ENCODE data around the gene SLC35B3.

The SLC35B3 gene

GRCh38 chr6:8420031-8420588, 15.2 kb downstream of the SLC35B3 start:
- H4K20me1 ChIP-seq (ENCODE audit: control insufficient read depth, insufficient read depth, low read depth, low read length): no peaks in the 10 kb centered on the region
- no peaks in the 10 kb centered on the region for H3K4me1 ChIP-seq (ENCODE audit: control insufficient read depth, low read length)
- no peaks in the 10 kb centered on the region for H3F3A ChIP-seq (ENCODE audit: control insufficient read depth, insufficient read depth)
- no peaks in the 10 kb centered on the region for H3K9me2 ChIP-seq (replicated peaks; ENCODE audit: control insufficient read depth, low read length)
- no peaks in the 10 kb centered on the region for H3K27me3 ChIP-seq (ENCODE audit: control insufficient read depth, low read length)
- no peak overlapping the region for H3K4me3 ChIP-seq (ENCODE audit: low read length)
- no peak overlapping the region for H3K27ac ChIP-seq (ENCODE audit: low read depth, low read length)
- TF ChIP-seq EZH2phosphoT487 (IDR thresholded peaks at IDR 0.05; ENCODE audit: borderline replicate concordance, low read length) (no peak), CTCF (IDR thresholded peaks at IDR 0.05; ENCODE audit: low read depth, low read length, poor library complexity, severe bottlenecking) (no peak)
- no peaks in the 10 kb centered on the region for H3K9me3 ChIP-seq (ENCODE audit: control insufficient read depth, insufficient read depth, low read length)
- H3K4me2 ChIP-seq (ENCODE audit: low read length): no peak overlapping the region
- peaks cover 31% of the 10 kb centered on the region for H3K36me3 ChIP-seq (ENCODE audit: control insufficient read depth, low read length)
- no peaks in the 10 kb centered on the region for H3K79me2 ChIP-seq (ENCODE audit: control insufficient read depth, low read length)

DNA sequence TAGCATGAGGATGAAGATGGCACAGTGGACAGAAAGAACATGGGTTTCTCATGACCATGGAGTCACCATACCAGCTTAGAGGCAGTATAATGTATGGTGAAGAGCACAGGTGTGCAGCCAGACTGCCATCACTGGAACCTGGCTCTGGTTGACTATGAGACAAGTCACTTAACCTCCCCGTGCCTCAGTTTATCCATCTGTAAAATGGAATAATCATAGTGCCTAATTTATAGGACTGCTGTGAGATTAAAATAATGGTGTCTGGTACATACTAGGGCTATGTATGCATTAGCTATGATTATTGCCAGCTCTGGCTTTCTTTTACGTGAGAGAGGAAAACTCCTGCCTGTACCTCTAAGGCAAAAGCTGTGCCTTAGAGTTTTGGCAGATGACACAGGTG, 19.4 kb downstream of the SLC35B3 start:
- Histone ChIP-seq H3K79me2 (ENCODE audit: control insufficient read depth, low read length) (no peaks in the 10 kb centered on the region), H4K20me1 (ENCODE audit: control insufficient read depth, insufficient read depth, low read depth, low read length) (no peaks in the 10 kb centered on the region), H3F3A (ENCODE audit: control insufficient read depth, insufficient read depth) (no peaks in the 10 kb centered on the region), H3K27ac (ENCODE audit: low read depth, low read length) (no peak overlapping the region), H3K4me3 (ENCODE audit: low read length) (no peak overlapping the region), H3K4me2 (ENCODE audit: low read length) (no peak overlapping the region), H3K27me3 (ENCODE audit: control insufficient read depth, low read length) (no peaks in the 10 kb centered on the region), H3K36me3 (ENCODE audit: control insufficient read depth, low read length) (peaks cover 55% of the 10 kb centered on the region), H3K9me2 (replicated peaks; ENCODE audit: control insufficient read depth, low read length) (no peaks in the 10 kb centered on the region), H3K9me3 (ENCODE audit: control insufficient read depth, insufficient read depth, low read length) (no peaks in the 10 kb centered on the region), H3K4me1 (ENCODE audit: control insufficient read depth, low read length) (no peaks in the 10 kb centered on the region)
- TF ChIP-seq EZH2phosphoT487 (IDR thresholded peaks at IDR 0.05; ENCODE audit: borderline replicate concordance, low read length) (no peak), CTCF (IDR thresholded peaks at IDR 0.05; ENCODE audit: low read depth, low read length, poor library complexity, severe bottlenecking) (no peak)

DNA sequence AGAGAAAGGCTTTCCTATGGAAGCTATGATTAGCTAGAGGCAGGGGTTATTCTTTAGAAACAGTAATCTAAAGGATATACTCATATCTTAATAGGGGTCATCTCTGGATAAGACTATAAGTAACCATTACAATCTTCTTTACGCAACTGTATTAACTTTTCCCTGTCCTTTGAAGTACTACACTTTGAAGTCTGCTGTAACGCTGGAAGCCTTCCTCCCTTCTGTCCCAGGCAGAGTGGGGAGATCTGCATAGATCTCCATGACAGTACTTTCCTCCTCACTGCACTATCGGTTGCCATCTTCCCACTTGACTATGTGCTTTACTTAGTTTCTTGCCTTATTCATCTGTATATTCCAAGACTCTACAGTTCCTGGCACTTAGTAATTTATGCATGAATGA, 20.1 kb downstream of the SLC35B3 start:
- Histone ChIP-seq H3K4me1 (ENCODE audit: control insufficient read depth, low read length) (no peaks in the 10 kb centered on the region), H3K9me3 (ENCODE audit: control insufficient read depth, insufficient read depth, low read length) (no peaks in the 10 kb centered on the region), H3K4me2 (ENCODE audit: low read length) (no peak overlapping the region), H3K36me3 (ENCODE audit: control insufficient read depth, low read length) (peaks cover 59% of the 10 kb centered on the region), H3K79me2 (ENCODE audit: control insufficient read depth, low read length) (no peaks in the 10 kb centered on the region), H3K27ac (ENCODE audit: low read depth, low read length) (no peak overlapping the region), H3F3A (ENCODE audit: control insufficient read depth, insufficient read depth) (no peaks in the 10 kb centered on the region), H4K20me1 (ENCODE audit: control insufficient read depth, insufficient read depth, low read depth, low read length) (no peaks in the 10 kb centered on the region), H3K27me3 (ENCODE audit: control insufficient read depth, low read length) (no peaks in the 10 kb centered on the region), H3K9me2 (replicated peaks; ENCODE audit: control insufficient read depth, low read length) (no peaks in the 10 kb centered on the region), H3K4me3 (ENCODE audit: low read length) (no peak overlapping the region)
- TF ChIP-seq EZH2phosphoT487 (IDR thresholded peaks at IDR 0.05; ENCODE audit: borderline replicate concordance, low read length) (no peak), CTCF (IDR thresholded peaks at IDR 0.05; ENCODE audit: low read depth, low read length, poor library complexity, severe bottlenecking) (no peak)

Data from DOHH2 (cell line).